HTERT RPE-1 (cell line): ENCODE data around the gene DDX41.

ENCODE experiments used
- in situ Hi-C: fragments of 300-500 bp; cut with MboI; formaldehyde crosslinking; loops from 4 replicates; pipeline ENCODE4 v1.14.3; 2020; ENCODE audit warnings: low sequenced_read_pairs

The DDX41 gene

GRCh38 chr5:177514541-177514940, 2.2 kb downstream of the DDX41 start:
- in situ Hi-C loops, result no loop called here

GRCh38 chr5:177513500-177513899, 3.3 kb downstream of the DDX41 start:
- in situ Hi-C loops, result no loop called here

- in situ Hi-C loops, result no loop called here
These were observed 3.9 kb downstream of the DDX41 start for GRCh38 chr5:177512736-177513380.

- in situ Hi-C loops, result no loop called here
These were observed 4.7 kb downstream of the DDX41 start for GRCh38 chr5:177511796-177512675.

GRCh38 chr5:177511181-177511580, 5.6 kb downstream of the DDX41 start:
- in situ Hi-C loops, result no loop called here

- in situ Hi-C loops, result no loop called here
These were observed 6.2 kb downstream of the DDX41 start for GRCh38 chr5:177510567-177511053.

GRCh38 chr5:177509991-177510566, 6.7 kb downstream of the DDX41 start:
- in situ Hi-C loops, result no loop called here

- in situ Hi-C loops, result no loop called here
These were observed 7.3 kb downstream of the DDX41 start, which contains the start of gene DOK3 for GRCh38 chr5:177509381-177509951. TSS of gene DOK3 (minus strand) at chr5:177509826. CDS start at chr5:177509540, 286 bp downstream.

GRCh38 chr5:177508837-177509236, 7.9 kb downstream of the DDX41 start:
- in situ Hi-C loops, result no loop called here

- in situ Hi-C loops, result no loop called here
These were observed 8.5 kb downstream of the DDX41 start for GRCh38 chr5:177508221-177508611.

GRCh38 chr5:177507596-177508220, 9.1 kb downstream of the DDX41 start:
- in situ Hi-C loops, result no loop called here

GRCh38 chr5:177507165-177507564, 9.6 kb downstream of the DDX41 start:
- in situ Hi-C loops, result no loop called here

GRCh38 chr5:177505075-177505474, 11.7 kb downstream of the DDX41 start:
- in situ Hi-C loops, result no loop called here

GRCh38 chr5:177504086-177505056, 12.4 kb downstream of the DDX41 start:
- in situ Hi-C loops, result no loop called here

- in situ Hi-C loops, result no loop called here
These were observed 13.2 kb downstream of the DDX41 start for GRCh38 chr5:177503351-177504085.

- in situ Hi-C loops, result no loop called here
These were observed 13.9 kb downstream of the DDX41 start for GRCh38 chr5:177502886-177503285.

GRCh38 chr5:177501874-177502678, 14.7 kb downstream of the DDX41 start:
- in situ Hi-C loops, result no loop called here
